SIG-M5 treated with dmso at 0.1 percent for 504 hours (cell line): ENCODE results near the gene EPB41L3.
"Not testable (repeated sequence)": the region's sequence is repeated elsewhere in the genome, so short reads cannot be mapped to it uniquely, and the experiment has no call there.

Source experiments
- DNase-seq: peaks from one replicate; lab custom pipeline; 2025; ENCODE audit not compliant: unreplicated experiment; lab: John Stamatoyannopoulos, UW

EPB41L3 gene

GRCh38 chr18:5500158-5500939 lies 43.4 kb downstream of the EPB41L3 start:
- no peak for DNase-seq

- DNase-seq = no peak
Measured at GRCh38 chr18:5498452-5498851, 45.3 kb downstream of the EPB41L3 start.

- DNase-seq = no peak
Measured at GRCh38 chr18:5496305-5496704, 47.5 kb downstream of the EPB41L3 start.

- no peak for DNase-seq
Measured at GRCh38 chr18:5490753-5491480, 52.9 kb downstream of the EPB41L3 start.

- DNase-seq = no peak
Measured at GRCh38 chr18:5488844-5489243, 55.0 kb downstream of the EPB41L3 start.

GRCh38 chr18:5488044-5488443 lies 55.8 kb downstream of the EPB41L3 start:
- DNase-seq = not testable (repeated sequence)

- DNase-seq = no peak
Measured at GRCh38 chr18:5484526-5484925, 59.3 kb downstream of the EPB41L3 start.

- no peak for DNase-seq
Measured at GRCh38 chr18:5481621-5482020, 62.2 kb downstream of the EPB41L3 start.

- DNase-seq = no peak
Measured at GRCh38 chr18:5478261-5478660, 65.5 kb downstream of the EPB41L3 start.

GRCh38 chr18:5476961-5477800 lies 66.6 kb downstream of the EPB41L3 start:
- DNase-seq = no peak

- DNase-seq = peak; percentile 81
Measured at GRCh38 chr18:5475267-5475666, 68.5 kb downstream of the EPB41L3 start.

GRCh38 chr18:5469340-5469739 lies 74.5 kb downstream of the EPB41L3 start:
- no peak for DNase-seq

- no peak for DNase-seq
Measured at GRCh38 chr18:5468394-5468793, 75.4 kb downstream of the EPB41L3 start.

- DNase-seq = no peak
Measured at GRCh38 chr18:5467671-5468070, 76.1 kb downstream of the EPB41L3 start.

- DNase-seq = peak; percentile 98
Measured at GRCh38 chr18:5466256-5466655, 77.5 kb downstream of the EPB41L3 start.

- peak; percentile 83 for DNase-seq
Measured at GRCh38 chr18:5464251-5464650, 79.5 kb downstream of the EPB41L3 start.

- DNase-seq = no peak
Measured at GRCh38 chr18:5463831-5464230, 80.0 kb downstream of the EPB41L3 start.

GRCh38 chr18:5463390-5463789 lies 80.4 kb downstream of the EPB41L3 start:
- peak; percentile 11 for DNase-seq

GRCh38 chr18:5462227-5462626 lies 81.6 kb downstream of the EPB41L3 start:
- peak; percentile 87 for DNase-seq

GRCh38 chr18:5461041-5461440 lies 82.8 kb downstream of the EPB41L3 start:
- no peak for DNase-seq

- DNase-seq = no peak
Measured at GRCh38 chr18:5457462-5457957, 86.3 kb downstream of the EPB41L3 start.
